ENCODE results near the gene RPS19.

DNA sequence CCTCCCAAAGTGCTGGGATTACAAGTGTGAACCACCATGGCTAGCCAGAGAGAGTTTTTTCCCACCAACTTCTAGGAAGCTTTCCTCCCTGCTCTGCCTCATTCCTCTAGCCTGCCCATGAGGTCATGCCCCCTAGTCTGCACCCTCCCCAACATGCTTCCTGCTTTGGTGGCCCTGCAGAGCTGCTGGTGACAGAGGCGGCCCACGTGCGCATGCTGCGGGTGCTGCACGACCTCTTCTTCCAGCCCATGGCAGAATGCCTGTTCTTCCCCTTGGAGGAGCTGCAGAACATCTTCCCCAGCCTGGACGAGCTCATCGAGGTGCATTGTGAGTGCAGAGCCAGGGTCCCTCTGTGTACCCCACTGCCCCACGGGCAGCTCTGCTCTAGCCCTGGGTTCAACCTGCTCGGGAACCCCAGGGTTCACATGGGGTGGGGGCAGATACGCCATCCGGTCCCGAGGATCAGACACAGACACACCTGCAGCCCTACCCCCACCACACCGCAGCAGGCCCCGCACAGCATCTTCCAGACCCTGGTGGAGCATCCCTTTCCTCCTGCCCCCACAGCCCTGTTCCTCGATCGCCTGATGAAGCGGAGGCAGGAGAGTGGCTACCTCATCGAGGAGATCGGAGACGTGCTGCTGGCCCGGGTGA is 41.8 kb downstream of the RPS19 start:
- TF ChIP-seq POLR2A (IDR thresholded peaks at IDR 0.05) (no peak), POLR2AphosphoS5 (IDR thresholded peaks at IDR 0.05) (no peak), EP300 (IDR thresholded peaks at IDR 0.05) (no peak)
- TF ChIP-seq, protein P1, sequence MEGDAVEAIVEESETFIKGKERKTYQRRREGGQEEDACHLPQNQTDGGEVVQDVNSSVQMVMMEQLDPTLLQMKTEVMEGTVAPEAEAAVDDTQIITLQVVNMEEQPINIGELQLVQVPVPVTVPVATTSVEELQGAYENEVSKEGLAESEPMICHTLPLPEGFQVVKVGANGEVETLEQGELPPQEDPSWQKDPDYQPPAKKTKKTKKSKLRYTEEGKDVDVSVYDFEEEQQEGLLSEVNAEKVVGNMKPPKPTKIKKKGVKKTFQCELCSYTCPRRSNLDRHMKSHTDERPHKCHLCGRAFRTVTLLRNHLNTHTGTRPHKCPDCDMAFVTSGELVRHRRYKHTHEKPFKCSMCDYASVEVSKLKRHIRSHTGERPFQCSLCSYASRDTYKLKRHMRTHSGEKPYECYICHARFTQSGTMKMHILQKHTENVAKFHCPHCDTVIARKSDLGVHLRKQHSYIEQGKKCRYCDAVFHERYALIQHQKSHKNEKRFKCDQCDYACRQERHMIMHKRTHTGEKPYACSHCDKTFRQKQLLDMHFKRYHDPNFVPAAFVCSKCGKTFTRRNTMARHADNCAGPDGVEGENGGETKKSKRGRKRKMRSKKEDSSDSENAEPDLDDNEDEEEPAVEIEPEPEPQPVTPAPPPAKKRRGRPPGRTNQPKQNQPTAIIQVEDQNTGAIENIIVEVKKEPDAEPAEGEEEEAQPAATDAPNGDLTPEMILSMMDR (IDR thresholded peaks at IDR 0.05), result no peak

All from suprapubic skin (tissue), 4 donors.